GM12801 (cell line): ENCODE results near the gene ARHGEF16.

ENCODE experiments used
- TF ChIP-seq, protein P1 (sequence below): IDR thresholded peaks from one replicate; pipeline ENCODE4 v1.5.1; 2011; ENCODE audit warnings: control low read depth; ENCODE audit not compliant: insufficient read length; ENCODE audit errors: extremely low read depth

The ARHGEF16 gene

DNA sequence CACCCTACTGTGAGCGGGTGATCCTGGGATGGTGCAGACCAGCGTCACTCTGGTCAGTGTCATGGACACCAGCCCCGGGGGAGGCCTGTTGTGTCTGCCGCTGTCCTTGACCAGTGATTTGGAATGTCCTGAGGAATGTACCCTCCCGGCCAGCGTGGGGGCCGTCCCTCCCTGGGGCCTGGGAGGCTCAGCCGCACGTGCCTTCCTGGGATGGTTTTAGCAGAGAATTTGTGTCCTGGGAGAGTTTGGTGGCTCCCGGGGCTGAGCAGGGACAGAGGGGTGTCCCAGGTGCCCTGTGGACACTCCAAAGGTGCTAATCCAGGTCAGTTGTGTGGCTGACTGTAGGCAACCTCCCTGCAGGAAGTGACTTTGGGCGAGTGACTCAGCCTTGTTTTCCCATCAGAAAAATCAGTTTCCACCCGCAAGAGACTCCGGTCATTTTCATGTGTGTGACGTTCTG, 6.2 kb downstream of the ARHGEF16 start:
- TF ChIP-seq, protein P1, sequence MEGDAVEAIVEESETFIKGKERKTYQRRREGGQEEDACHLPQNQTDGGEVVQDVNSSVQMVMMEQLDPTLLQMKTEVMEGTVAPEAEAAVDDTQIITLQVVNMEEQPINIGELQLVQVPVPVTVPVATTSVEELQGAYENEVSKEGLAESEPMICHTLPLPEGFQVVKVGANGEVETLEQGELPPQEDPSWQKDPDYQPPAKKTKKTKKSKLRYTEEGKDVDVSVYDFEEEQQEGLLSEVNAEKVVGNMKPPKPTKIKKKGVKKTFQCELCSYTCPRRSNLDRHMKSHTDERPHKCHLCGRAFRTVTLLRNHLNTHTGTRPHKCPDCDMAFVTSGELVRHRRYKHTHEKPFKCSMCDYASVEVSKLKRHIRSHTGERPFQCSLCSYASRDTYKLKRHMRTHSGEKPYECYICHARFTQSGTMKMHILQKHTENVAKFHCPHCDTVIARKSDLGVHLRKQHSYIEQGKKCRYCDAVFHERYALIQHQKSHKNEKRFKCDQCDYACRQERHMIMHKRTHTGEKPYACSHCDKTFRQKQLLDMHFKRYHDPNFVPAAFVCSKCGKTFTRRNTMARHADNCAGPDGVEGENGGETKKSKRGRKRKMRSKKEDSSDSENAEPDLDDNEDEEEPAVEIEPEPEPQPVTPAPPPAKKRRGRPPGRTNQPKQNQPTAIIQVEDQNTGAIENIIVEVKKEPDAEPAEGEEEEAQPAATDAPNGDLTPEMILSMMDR = no peak

DNA sequence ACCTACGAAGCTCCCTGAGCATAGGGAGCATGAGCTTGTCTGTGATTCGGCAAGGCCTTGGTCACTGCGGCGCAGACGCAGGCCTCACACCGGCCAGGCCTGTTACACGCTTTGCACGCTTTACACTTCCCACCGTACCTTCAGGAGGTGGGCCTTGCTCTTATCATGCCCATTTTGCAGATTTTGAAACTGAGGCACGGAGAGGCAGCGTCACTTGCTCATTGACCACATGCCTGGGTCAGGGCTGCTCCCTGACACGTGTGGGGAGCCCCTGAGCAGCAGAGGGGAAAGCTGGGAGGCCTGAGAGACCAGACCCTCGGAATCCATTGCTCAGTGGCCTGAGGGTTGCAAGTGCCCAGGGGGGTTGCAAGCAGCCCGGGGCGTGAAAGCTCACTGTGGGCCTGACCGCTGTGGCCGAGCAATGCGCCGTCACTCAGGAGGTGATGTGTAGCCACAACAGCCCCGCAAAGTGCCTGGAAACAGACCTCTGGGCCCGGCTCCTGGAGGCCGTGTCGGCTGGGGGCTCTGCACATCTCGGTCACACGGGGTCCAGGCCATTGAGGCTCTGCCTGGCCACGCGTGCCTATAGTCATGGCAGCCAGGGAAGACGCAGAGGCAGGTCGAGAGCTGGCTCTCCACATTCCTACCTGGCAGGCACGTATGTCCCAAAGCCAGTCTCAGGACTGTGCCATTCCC, 6.9 kb downstream of the ARHGEF16 start:
- TF ChIP-seq, protein P1 = no peak

DNA sequence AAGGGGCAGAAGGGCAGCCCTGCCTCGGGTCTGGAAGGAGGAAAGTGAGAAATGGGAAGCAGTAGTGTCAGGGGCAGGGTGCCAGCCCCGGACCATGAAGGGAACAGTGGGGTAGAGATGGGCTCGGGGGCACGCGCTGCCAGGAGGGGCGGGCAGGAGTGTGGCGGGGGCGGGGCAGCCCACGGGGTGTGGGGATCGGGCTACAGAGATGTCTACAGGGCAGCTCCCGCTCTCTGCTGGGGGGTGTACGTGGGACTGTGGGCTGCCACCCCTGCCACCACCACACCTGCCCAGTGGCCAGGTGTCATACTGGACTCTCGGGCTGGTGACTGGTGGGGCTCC, 7.4 kb downstream of the ARHGEF16 start:
- TF ChIP-seq, protein P1 = no peak

DNA sequence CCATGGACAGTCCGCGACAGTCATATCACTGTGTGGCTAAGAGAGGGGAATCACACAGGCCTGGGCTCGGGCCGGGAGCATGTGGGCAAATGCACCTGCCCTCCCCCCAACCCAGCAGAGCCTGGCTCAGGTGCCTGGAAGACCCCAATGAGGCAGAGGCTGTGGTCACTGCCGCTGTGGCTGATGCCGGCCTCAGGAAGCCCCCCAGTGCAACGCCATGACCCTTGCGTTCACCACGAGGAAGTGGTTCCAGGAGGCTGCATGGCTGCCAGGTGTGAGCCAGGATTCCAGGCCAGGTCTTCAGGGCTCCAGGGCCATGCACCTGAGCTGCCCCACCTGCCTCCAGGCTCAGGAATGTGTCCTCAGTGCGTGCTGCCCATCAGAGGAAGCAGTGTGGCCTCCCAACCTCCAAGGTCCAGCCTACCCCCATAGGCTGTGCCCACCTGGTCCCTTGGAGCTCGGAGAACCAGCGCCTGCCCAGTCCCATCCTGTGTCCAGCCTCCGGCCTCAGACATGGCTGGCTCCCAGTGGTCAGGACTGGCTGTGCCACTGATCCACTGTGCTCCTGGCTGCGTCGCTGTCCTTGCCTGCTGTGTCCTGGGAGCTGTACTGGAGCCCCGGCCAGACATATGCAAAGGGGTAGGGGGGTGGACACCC, 8.0 kb downstream of the ARHGEF16 start:
- TF ChIP-seq, protein P1 = no peak

DNA sequence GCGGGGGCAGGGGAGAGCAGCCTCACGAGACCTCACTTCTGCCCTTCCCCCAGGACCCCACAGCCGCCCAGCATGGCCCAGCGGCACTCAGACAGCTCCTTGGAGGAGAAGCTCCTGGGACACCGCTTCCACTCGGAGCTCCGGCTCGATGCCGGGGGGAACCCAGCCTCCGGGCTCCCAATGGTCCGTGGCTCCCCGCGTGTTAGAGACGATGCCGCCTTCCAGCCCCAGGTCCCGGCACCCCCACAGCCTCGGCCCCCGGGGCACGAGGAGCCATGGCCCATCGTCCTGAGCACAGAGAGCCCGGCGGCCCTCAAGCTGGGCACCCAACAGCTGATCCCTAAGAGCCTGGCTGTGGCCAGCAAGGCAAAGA, 8.5 kb downstream of the ARHGEF16 start:
- TF ChIP-seq, protein P1 = no peak

DNA sequence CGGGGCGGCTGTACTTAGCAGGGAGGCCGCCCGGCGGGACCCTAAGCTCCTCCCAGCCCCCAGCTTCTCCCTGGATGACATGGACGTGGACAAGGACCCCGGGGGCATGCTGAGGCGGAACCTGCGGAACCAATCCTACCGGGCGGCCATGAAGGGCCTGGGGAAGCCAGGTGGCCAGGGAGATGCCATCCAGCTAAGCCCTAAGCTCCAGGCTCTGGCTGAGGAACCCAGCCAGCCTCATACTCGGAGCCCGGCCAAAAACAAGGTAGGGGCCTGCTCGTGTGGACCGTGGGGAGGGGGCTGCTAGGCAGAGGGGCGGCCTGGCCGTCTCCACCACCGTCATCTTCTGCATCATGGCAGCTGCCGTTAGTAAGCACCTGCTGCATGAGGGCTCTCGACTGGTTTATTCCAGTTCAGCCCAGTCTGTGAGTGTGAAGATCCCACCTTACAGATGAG, 9.0 kb downstream of the ARHGEF16 start:
- TF ChIP-seq, protein P1 = no peak

DNA sequence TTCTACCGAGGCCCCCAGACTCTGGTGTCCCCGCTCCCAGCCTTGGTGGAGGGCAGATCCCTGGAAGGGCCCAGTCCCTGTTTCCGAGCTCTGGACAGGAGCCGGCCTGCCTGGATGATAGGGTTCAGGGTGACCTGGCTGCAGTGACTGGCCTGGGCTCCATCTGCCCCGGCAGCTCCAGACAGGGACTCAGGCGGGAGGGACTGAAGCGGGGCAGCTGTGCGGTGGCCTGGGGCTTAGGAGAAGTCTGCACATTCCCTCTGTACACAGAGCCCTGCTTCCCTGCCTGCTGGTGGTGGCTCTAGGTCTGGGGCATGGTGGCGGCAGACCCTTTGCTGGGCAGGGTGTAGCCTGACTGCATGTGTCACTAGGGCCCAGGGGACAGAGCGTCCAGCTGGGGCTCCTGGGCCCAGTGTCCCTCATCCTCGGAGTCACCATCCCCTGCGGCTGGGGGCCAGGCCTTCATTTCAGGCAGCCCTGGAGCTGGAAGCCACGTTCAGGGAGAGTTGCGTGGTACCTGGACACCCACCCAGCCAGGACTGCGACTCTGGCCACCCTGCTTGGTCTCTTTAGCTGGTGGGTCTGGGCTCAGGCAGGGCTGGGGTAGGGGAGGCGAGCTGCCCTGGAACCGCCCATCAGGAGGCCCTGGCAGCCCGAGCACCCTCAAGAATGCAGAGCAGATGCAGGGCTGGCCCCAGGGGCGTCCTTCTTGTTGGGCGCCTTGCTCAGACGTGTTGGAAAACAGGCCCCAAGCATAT, 9.6 kb downstream of the ARHGEF16 start:
- TF ChIP-seq, protein P1 = no peak
